ENCODE measurements around the gene NCOR2. TPM values are rescaled to one million over a fixed set of nuclear protein-coding genes. Genes with fewer than 3 reads are reported as not detected.

NCOR2 gene
- total RNA-seq, 6 experiments from 2014 or later, result 38.1 to 87.5 (median 45.0) TPM

DNA sequence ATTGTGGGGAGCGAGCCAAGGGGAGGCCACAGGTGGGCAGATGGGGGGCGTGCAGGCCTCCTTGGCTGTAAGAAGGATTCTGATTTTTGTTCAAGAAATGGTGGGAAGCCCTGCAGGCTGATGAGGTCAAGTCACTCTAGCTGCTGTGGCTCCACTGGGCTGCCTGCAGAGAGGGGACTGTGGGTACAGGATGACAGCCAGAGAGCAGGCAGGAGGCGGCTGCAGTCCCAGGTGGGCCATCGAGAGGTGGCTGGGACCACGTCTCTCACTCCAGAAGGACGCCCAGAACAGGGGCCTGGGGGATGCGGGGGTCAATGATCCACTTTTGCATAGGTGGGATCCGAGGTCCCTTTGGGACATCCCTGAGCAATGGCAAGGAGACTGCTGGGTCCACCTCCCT, 9.1 kb downstream of the NCOR2 start:
- no peaks in the 10 kb centered on the region for H3K36me3 ChIP-seq
- H3K27me3 ChIP-seq, result no peaks in the 10 kb centered on the region
- H3K27ac ChIP-seq, result no peak overlapping the region
- TF ChIP-seq CTCF (IDR thresholded peaks at IDR 0.05) (no peak), POLR2A (IDR thresholded peaks at IDR 0.05) (no peak)
- H3K9me3 ChIP-seq, result no peaks in the 10 kb centered on the region
- H3K4me3 ChIP-seq, result no peak overlapping the region
- DNase-seq (no peak), ATAC-seq (no peak)
- peaks cover 0 to 7% (median 0%) of the 10 kb centered on the region in 4 donors for H3K4me1 ChIP-seq
- intact Hi-C loops (cut with DNase I), result no loop called here
- WGBS (ENCODE audit: insufficient coverage, low coverage, low lambda C conversion rate, missing lambda C conversion rate), result 100% methylated on average over 2 of the region's 8 CpGs

- no peaks in the 10 kb centered on the region for H3K27me3 ChIP-seq
- 83% methylated on average over 3 of the region's 15 CpGs for WGBS (ENCODE audit: insufficient coverage, low coverage, low lambda C conversion rate, missing lambda C conversion rate)
- ATAC-seq (no peak), DNase-seq (no peak)
- intact Hi-C loops (cut with DNase I), result no loop called here
- TF ChIP-seq POLR2A (IDR thresholded peaks at IDR 0.05) (no peak), CTCF (IDR thresholded peaks at IDR 0.05) (no peak)
- H3K9me3 ChIP-seq, result no peaks in the 10 kb centered on the region
- H3K36me3 ChIP-seq, result no peaks in the 10 kb centered on the region
- H3K4me1 ChIP-seq, result peaks cover 0 to 7% (median 0%) of the 10 kb centered on the region in 4 donors
- H3K27ac ChIP-seq, result no peak overlapping the region
- no peak overlapping the region for H3K4me3 ChIP-seq
These were observed 9.7 kb downstream of the NCOR2 start for GRCh38 chr12:124557518-124558223.

DNA sequence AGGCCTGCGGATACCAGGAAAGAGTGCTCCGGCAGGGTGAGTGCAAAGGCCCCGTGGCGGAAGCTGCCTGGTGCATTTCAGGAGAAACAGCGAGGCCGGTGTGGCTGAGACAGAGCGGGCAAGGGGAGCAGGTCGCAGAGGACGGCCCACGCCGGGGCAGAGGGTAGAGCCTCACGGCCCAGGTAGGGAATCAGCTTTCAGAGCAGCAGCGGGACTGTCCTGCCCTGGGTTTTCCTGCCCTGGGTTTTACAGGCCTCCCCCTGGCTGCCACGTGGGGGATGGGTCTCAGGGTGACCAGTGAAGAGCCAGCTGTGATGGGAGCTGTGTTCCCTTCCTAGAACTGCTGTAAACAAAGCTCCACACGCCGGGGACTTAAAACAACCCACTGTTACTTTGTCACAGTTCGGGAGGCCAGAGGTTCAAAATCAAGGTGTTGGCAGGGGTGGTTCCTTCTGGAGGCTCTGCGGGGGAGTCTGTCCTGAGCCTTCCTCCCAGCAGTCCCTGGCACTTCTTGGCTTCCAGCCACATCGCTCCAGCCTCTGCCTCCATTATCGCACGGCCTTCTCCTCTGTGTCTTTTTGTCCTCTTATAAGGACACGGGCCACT, 10.4 kb downstream of the NCOR2 start:
- Histone ChIP-seq H3K27me3 (no peaks in the 10 kb centered on the region), H3K36me3 (no peaks in the 10 kb centered on the region), H3K27ac (no peak overlapping the region), H3K4me3 (no peak overlapping the region), H3K4me1 (peaks cover 0 to 7% (median 0%) of the 10 kb centered on the region in 4 donors), H3K9me3 (no peaks in the 10 kb centered on the region)
- peak in 1 of 4 donors; percentile 10 for ATAC-seq
- no peak for TF ChIP-seq POLR2A (IDR thresholded peaks at IDR 0.05)
- TF ChIP-seq CTCF (IDR thresholded peaks at IDR 0.05), result no peak
- intact Hi-C loops (cut with DNase I), result no loop called here
- WGBS (ENCODE audit: insufficient coverage, low coverage, low lambda C conversion rate, missing lambda C conversion rate), result 85% methylated on average over 8 of the region's 22 CpGs
- no peak for DNase-seq

GRCh38 chr12:124556074-124556466, 11.3 kb downstream of the NCOR2 start:
- intact Hi-C loops (cut with DNase I), result no loop called here
- peaks cover 0 to 7% (median 2%) of the 10 kb centered on the region in 4 donors for H3K4me1 ChIP-seq
- ATAC-seq, result no peak

More at GRCh38 chr12:124556074-124556466, 11.3 kb downstream of the NCOR2 start:
- no peak overlapping the region for H3K4me3 ChIP-seq
- H3K27me3 ChIP-seq, result no peaks in the 10 kb centered on the region
- no peak for DNase-seq
- no peak for TF ChIP-seq CTCF (IDR thresholded peaks at IDR 0.05)
- TF ChIP-seq POLR2A (IDR thresholded peaks at IDR 0.05), result no peak
- no peaks in the 10 kb centered on the region for H3K9me3 ChIP-seq
- H3K36me3 ChIP-seq, result no peaks in the 10 kb centered on the region
- 90% methylated on average over 2 of the region's 9 CpGs for WGBS (ENCODE audit: insufficient coverage, low coverage, low lambda C conversion rate, missing lambda C conversion rate)
- H3K27ac ChIP-seq, result no peak overlapping the region

Data from right lobe of liver (tissue), 6 donors.